Right forelimb (tissue), 1 donor: Measurements from ENCODE around the gene ME1.
"Not testable (repeated sequence)": the region's sequence is repeated elsewhere in the genome, so short reads cannot be mapped to it uniquely, and the experiment has no call there.

Experiments
- DNase-seq: peaks from one replicate; pipeline ENCODE4 v3.0.0-alpha.2; 2018

Gene ME1

DNA sequence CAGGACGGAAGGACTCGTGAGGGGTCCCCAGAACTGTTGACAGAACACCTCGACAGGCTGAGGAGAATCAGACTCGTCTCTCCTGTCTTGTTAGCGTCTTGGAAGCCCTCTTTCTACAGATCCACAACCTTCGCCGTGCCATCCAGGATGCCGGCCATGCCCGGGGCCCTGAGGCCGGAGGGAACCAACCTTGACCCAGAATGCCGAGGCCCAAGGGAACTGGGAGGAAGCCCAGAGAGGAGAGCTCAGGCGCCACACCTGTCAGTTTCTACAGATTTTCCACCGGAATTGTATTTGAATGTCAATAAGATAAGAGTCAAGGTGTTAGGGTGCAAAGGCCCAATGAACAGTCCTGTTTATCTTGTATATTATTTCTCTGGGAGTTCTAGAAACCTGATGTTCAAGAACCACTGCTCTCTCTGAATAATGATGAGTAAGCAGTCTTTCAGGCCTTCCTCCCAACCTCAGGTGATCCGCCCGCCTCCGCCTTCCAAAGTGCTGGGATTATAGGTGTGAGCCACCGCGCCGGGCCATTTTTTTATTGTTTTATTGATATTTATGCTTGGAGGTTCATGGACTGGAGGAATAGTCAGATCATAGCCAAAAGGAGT lies 799 bp upstream of the ME1 start:
- no peak for DNase-seq

DNA sequence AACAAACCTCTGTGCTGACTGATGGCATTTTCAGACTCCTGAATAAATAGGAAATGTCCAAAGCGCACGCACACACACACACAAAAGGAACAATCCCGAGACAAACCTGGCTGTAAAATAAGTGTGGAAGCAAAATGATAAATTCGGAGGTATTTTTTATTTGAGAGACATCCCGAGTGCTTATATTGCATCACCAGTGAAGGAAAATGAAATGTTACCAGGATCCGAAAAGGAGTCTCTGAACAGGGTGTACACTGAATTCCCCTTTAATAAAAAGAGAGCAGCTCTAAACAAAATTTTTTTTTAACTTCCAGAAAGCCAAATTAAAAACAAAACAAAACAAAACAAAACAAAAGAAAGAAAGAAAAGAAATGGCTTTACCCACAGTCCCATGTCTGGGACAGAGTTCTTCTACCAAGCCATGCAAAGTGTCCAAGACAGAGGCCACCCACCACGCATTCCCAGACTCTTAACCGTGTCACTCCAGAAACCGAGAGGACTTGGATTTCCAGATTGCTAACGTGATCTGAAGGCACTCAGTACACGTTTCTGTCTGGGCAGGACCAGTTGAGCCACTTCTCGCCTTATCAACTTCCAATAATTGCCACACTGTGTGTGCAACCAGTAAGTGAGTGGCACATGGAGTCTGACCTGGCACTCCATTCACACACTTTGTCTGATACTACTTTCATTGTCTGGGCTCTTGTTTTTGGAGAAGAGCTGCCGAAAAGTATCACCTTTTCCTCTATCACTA lies 817 bp downstream of the ME1 start:
- no peak for DNase-seq

DNA sequence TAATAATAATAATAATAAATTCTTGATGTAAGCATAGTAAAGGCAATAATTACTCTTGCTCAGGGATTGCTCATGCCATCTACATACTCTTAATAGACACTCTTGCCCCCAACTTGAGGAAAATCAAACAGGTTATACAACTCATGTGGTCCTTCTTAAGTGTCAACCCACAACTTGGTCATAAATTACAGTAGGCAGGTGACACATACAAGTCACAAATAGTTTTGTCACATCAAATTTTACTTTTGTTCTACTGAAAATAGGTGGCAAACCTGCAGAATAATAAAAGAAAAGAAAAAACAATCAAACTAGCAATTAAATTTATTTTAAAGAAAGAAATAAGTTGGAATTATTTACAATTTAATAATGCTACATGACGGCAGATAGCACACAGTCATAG lies 1.6 kb downstream of the ME1 start:
- no peak for DNase-seq

DNA sequence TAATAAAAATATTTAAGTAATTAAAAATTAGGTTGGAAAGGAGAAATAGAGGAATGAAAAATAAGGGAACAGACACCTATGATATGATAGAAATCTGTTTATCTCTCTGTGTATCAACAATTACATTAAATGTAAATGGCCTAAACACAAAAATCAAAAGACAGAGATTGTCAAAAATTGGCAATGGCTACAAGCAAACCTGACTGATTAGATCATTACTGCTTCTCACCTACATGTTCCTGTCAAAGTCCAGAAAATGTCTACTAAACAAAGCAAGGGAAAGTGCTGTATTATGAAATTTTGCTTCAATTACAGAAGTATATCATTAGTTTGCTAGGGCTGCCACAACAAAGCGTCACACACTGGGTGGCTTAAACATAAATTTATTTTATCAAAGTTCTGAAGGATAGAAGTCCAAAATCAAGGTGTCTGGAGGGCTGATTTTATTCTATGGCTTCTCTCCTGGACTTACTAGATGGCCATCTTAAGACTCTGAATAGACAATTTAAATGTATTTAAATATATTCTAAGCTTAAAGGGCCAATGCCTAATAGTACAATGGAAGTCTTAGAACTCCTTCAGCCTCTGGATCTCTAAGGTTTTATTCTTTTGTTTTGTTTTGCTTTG lies 6.3 kb downstream of the ME1 start:
- DNase-seq = no peak

DNA sequence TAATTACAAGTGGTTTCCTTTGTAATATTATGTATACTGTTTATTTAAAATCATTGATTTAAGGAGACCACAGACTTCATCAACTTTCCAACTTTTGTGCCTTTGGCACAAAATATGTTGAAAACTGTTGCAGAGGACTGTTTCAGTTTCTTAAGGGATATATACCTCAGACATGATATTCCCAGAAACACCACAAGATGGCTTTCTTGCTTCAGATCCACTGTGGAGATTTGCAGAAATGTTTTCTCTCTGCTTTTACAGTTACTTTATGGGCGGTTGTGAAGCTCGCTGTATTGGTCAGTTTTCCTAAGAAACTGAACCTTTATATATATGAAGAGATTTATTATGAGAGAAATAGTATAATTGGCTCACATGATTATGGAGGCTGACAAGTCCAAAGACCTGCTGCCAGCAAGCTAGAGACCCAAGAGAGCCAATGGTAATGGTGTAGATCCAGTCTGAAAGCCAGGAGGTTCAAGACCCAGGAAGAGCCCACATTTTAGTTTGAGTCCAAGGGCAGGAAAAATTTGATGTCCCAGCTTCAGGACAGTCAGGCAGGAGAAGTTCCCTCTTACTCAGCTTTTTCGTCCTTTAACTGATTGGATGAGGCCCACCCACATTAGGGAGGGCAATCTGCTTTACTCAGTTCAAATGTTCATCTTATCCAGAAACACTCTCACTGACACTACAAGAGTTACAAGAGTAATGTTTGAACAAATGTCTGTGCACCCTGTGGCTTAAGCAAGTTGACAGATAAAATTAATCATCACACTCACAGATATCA lies 12.8 kb downstream of the ME1 start:
- no peak for DNase-seq

DNA sequence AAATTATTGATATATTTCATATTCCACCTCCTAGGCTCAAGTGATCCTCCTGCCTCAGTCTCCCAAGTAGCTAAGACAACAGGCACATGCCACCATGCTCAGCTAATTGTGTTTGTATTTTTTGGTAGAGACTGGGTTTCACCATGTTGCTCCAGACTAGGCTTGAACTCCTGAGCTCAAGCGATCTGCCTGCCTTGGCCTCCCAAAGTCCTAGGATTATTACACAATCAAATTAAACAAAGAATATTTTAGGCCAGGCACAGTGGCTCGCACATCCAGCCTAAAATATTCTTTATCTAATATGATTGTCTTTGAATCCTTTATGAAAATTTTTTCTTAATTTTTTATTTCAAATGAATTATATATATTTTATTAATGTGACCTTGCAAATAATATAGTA lies 17.8 kb downstream of the ME1 start:
- DNase-seq = no peak

DNA sequence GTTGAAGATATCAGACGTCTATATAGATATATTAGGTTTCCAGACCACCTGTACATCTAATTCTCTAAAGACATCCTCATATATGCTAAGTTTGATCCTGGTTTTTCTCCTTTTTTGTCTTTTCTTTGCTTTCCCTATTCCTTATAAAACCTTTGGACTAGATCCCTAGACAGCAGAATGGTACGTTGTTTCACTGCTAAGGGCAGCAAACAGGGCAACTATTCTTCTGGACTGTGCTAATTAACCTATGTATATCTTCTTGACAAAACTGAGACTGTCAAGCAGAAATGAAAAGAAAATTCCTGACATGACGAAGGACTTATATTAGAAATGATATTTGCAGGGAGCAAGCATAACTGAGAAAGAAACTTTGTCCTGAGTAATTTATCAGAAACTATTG lies 19.1 kb downstream of the ME1 start:
- no peak for DNase-seq

DNA sequence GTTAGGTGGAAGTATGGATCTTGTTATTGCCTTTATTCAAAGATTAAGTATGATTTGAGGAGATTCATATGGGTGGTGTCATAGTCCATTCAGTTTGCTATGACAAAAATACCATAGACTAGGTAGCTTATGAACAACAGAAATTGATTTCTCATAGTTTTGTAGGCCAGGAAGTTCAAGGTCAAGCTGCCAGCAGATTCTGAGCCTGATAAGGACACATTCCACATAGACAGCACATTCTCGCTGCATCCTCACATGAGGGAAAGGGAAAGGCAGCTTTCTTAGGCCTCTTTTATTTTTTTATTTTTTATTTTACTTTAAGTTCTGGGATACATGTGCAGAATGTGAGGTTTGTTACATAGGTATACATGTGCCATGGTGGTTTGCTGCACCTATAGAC lies 27.7 kb downstream of the ME1 start:
- DNase-seq = no peak

DNA sequence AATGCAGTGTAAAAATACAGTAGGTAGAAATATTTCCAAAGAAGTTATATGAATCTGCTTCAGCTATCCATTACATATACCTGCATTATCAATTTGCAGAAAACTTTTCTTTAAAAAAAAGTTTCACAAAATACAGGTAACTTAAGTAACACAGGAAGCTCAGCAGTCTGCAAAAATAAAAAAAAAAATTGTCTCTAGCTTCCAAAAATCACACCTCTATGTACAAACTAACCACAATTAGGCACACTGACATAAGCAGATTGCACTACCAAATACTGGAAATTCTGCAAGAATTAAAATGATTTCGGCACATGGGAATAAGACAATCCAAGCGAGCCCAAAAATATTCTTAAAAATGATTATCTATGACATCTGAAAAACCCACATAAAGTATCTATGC lies 41.2 kb downstream of the ME1 start:
- no peak for DNase-seq

DNA sequence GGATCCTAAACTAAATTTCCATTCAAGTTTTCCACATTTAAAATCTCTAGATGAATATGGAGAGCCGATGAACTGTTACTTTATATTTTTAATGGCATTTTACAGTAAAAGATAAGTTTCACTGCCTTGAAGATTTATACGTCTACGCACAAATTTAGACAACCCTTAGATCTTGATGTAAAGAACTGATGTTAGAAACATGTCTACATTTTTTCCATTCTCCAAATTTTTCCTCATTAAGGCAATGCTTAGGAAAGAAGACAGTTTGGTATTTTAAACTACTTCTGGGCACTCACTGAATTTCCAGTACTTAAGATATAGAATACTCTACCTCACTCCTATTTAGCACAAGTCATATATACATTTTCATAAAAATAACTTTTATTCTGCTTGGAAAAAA lies 45.4 kb downstream of the ME1 start:
- DNase-seq = no peak

DNA sequence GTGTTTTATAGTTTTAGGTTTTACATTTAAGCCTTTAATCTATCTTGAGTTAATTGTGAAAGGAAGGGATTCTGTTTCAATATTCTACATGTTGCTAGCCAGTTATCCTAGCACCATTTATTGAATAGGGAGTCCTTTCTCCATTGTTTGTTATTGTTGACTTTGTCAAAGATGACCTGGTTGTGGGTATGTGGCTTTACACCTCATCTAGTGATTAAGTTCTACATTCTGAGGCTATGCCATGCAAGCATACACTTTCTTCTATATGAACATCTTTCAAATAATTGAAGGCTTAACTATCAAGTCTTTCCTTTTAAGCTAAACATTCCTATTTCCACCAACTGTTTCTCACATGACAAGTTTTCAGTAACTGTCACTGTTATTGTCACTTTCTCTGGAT lies 46.1 kb downstream of the ME1 start:
- no peak for DNase-seq

DNA sequence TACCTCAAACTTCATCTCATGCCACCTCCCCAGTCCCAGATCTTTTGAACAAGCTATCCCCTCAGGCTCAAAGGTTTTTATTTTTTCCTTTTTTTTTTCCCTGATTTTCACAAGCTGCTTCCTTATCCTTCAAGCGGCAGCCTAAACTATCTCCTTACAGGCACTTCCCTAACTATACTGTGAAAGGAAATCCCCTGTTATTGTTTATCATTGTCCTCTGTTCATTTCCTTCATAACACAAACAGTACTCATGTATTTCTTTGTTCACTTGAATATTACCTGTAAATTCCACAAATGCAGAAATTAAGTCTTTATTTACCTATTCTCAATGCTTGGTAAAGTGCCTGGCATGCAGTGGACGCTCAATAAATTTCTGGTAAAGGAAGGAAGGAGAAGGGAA lies 48.9 kb downstream of the ME1 start:
- no peak for DNase-seq

DNA sequence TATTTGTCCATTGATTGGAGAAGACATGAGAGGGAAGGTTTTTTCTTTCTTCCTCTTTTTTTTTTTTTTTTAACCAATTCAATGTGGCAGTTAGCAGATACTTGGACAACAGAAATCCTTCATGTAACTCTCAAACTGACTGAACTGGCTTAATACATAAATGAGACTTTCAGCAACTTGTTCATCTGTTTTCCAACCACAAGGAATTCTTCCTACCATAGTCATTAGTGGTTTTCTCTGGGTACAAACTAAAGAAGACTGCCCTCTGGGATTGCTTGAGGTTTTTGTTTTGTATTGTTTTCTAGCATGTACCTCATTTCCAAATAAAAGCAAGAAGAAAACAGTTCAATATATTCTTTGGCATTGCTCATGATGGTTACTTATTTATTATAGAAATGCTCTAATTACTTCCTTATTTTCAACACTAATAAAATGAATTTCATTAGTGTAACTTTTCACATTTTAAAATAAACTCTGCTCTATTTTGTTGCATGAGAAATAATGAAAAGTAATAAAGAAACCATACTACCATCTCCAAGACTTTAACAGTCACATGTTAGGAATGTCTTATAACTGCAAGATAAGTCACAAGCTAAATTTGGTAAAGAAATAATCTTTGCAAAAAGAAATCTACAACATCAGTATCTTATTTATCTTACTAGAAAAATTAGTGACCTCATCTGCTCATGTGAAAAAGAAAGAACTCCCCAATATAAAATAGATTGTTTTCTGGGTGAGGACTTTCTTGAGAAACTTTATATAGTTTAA lies 52.0 kb downstream of the ME1 start:
- no peak for DNase-seq

DNA sequence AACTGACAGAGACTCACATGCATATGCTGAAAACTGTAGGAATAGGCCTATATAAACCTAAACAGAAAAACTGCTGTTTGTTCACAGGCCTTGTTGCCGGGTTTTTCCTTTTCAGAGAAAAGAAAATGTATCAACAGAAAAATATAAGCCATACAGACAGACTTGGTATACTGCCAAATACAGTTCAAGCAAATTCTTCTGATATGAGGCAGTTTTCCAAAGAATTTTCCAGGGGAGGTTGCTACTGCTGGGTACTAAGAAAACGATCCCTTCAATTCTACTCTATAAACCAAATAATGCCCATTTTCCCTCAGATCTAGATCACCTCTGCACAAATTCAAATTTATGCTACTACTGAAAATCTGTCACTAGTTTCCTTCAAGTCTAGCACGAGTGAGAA lies 59.4 kb downstream of the ME1 start:
- DNase-seq = no peak

DNA sequence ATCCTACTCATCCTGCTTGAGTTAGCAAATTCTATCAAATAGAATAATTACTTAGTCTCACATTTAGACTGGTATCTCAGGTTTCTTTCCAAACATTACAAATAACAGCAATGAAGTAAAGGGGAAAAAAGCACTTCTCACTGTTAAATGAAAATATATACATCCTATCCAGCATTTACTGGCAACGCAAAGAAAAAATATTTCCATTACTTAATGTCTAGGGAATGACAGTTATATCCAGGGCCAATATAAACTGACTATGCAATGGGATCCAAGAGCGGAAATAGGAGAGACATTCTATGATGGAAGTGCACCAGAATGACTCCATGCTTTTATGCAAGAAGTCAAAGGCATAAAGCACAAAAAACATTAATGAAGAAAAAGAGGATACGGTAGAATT lies 60.3 kb downstream of the ME1 start:
- no peak for DNase-seq

DNA sequence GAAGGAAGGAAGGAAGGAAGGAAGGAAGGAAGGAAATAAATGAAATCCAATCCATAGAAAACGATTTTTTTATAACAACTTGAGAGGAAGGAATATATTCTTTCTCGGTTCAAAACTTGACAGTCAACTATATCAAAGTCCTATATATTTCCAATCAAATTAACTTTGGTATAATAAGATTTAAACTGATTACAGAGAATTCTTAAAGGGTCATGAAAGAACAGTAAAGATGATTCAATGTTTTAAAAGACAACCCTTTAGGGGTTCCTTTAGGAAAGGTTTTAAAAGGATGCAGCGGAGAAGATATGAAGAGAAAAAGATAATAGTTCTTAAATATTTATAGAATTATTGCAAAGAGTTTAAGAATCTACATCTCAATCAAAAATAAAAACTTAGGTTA lies 61.2 kb downstream of the ME1 start:
- DNase-seq = no peak

DNA sequence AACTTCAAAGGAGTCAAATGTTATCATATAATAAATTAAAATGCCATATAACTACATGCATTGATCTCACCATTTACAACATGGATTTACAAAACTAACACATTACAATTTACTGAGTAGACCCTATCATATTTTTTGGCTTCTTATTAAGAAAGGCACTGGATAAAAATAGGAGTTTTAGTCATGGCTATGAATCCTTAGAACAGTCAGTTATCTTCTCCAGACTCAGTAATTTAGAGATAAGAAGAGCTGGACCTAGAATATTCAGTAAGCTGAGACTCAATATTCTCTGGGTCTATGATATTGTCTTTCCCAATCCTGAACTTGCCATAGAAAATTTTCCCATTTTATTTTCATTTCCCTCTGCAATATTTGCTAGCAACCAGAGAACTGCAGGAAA lies 62.3 kb downstream of the ME1 start:
- DNase-seq = no peak

DNA sequence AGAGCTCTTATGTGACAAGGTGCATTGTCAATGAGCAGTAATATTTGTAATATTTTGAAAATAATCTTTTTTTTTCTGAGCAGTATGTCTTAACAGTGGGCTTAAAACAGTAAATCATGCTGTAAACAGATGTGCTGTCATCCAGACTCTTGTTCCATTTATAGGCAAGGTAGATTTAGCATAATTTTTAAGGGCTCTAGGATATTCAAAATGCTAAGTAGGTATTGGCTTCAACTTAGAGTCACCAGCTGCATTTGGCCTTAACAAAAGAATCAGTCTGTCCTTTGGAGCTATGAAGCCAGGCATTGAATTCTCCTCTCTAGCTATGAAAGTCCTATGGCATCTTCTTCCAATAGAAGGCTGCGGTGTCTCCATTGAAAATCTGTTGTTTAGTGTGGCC lies 63.7 kb downstream of the ME1 start:
- DNase-seq = no peak

DNA sequence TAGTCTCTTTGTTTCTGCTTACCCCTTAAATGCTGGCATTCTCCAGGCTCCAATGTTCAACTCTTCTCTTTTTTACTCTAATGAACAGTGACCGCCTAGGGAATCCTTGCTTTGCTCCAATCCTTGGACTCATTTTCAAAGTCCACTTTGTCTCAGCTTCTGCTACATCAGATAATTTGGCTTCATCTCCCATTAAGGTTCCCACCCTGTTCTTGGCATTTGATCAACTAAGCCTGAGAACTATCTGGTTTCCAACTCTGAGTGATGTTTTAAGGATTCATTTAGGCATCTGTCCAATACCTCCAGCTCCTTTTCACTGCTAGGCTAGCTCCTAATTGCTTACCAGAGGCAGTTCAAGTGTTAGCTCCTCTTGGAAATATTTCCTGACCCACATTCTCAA lies 64.9 kb downstream of the ME1 start:
- DNase-seq = no peak

DNA sequence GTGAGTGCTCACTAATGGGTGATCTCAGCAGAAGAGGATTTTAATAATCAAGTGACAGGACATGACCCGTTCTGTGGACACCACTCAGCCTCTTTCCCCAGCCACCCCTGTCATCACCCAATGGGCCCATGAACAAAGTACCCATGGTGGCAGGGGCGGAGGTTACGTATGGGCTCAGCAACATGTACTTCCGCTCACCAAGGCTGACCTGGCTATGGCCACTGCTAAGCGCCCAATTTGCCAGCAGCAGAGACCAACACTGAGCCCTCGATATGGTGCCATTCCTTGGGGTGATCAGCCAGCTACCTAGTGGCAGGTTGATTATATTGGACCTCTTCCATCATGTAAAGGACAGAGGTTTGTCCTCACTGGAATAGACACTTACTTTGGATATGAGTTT lies 68.5 kb downstream of the ME1 start:
- not testable (repeated sequence) for DNase-seq

DNA sequence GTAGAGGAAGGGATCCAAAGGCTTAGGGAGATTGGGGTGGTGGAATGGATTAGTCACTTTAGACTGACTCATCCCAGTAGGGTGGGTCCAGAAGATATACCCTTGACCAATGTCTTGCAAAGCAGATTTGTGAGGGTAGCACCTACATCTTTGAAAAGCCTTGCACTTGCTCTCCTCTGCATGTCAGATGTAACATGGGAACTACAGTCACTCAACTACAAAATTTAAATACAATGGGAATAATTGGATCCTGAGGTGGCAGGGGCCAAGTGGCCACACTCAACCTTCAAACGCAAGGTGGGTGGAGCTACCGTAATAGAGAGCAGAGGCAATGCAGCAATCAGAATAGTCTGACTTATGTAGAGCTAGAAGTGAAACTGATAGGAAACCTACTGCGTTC lies 71.2 kb downstream of the ME1 start:
- no peak for DNase-seq

DNA sequence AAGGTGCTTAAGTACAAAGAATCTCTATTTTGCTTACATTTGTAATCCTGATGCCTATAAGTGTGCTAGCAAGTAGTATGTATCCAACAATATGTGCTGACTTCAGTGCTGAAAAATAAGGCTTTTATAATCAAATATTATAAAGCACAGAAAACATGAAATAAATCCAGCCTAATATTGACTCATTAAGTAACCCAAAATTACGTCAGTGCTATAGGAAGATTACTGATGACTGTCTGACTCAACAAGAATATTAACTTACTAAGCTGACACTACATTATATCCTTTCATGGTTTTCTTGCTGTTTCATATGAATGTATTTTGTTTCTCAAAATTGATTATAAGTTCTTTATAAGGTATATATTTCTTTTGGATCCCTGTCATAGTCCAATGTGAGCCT lies 76.1 kb downstream of the ME1 start:
- DNase-seq = no peak

DNA sequence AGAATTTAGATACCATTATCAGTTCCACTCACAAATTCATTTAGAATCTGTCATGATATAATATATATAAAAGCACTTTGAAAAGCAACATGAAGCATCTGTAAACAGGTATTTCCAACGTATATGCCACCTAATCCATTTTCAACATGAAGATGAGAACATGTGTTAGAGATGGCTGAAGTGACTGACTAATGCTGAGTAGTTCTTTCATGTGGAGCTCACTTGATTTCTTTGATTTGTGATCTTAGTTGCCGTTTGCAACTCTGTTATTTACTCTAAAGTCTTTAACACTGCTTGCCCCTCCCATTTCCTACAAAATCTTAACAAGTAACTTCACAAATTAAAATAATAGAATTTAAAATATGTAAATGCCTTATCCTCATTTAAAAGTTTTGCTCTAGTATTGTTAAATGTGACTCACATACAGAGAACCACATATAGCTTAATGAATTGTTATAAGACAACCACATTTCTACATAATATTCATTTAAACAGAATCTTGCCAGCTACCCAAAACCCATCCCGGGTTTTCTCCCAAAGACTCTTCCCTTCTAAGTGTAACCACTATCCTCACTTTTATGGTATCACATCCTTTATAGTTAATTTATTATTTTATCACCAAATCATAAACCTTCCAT lies 78.3 kb downstream of the ME1 start:
- no peak for DNase-seq
